Measurements from ENCODE around the gene MYO1E.
"Not testable (repeated sequence)": the region's sequence is repeated elsewhere in the genome, so short reads cannot be mapped to it uniquely, and the experiment has no call there.

Gene MYO1E

DNA sequence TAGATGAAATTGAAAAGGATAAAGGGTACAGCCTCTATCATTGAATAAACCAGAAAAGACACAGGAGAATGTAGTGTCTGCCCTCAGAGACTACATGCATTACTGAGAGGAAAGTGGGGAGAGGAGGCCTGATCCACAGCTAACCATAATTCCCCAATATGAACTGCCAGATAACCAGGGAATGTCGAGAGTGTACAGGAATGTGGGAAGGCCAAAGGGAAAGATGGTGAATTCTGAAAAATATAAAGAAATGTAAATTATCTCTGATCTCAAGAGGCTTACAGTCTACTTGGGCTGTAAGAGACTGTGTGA lies 22.3 kb downstream of the MYO1E start:
- no peak for DNase-seq (ENCODE audit: low read depth in 2 of 2)

DNA sequence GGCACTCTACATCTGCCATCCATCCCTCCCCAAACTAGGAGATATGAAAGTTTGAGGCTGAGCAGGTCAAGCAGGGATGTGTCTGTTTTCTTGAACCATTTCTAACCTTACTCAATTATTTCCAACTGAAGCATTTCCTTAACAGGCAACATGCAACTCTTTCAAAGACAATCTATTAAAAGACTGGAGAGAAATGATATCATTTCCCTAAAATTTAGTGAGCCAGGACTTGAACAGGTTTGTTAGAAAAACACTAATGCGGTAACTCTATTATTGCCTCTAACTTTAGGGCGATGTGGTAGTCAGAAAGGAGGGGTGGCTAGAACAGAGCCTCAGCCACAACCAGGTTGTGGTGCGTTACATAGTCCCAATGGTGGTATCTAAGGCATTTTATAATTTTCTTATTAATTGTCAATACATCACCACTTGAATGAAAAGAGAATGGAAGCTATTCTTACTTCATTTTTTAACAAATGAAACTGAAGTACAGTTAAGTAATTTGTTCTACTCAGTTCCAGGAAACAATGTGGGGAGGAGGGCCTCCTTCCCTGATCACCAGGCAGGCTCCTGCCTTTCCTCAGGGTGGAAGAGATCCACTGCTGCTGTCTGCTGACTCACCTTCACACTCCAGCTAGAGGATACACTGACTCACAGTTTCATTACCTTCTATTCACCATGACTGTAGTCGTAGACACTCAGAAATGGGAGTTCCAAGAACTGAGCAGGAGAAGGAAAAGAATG lies 22.8 kb downstream of the MYO1E start:
- DNase-seq (ENCODE audit: low read depth in 2 of 2) = peak; percentile 16 to 17

DNA sequence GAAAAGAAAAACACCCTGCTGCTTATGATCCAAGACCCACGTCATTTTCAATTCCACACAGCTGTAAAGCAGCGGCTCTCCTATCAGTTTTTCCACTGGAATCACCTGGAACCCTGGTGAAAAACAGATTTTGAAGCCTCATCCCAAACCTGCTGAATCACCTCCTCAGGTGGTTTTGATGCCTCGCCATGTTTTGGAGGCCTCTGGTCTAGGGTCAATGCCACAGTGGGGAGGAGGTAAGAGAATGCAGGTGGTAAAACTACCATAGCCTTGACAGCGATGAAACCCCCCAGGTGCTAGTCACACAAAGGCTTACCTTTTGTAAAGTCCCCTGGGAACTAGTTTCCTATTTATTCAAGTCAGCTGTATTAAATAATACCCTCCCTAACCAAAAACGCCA lies 24.8 kb downstream of the MYO1E start:
- no peak for DNase-seq (ENCODE audit: low read depth in 2 of 2)

DNA sequence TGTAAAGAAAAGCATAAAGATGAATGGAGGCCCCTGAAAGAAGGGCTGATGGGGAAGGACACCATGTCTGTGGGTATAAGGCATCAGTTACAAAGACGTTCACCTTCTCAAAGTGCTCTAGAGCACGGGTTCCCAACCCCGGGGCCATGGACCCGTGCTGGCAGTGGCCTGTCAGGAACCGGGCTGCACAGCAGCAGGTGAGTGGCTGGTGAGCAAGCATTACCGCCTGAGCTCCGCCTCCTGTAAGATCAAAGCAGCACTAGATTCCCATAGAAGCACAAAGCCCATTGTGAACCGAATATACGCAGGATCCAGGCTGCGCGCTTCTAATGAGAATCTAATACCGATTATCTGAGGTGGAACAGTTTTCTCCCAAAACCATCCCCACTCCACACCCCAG lies 25.7 kb downstream of the MYO1E start:
- DNase-seq (ENCODE audit: low read depth in 2 of 2) = no peak

DNA sequence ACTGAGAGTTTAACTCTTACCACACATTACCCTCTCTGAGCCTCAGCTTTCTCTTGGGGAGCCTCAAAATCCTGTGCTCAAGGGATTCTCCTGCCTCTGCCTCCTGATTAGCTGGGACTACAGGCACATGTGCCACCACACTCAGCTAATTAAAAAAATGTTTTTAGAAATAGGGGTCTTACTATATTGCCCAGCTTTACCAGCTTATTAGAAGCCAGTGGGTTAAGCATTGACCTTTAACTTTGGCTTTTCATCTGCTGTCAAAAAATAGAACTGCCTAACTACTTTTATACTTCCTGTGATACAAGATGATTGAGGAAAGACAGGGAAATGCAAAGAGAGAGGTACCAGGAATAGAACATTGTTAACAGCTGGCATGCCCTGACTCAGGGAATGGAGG lies 27.3 kb downstream of the MYO1E start:
- no peak for DNase-seq (ENCODE audit: low read depth in 2 of 2)

DNA sequence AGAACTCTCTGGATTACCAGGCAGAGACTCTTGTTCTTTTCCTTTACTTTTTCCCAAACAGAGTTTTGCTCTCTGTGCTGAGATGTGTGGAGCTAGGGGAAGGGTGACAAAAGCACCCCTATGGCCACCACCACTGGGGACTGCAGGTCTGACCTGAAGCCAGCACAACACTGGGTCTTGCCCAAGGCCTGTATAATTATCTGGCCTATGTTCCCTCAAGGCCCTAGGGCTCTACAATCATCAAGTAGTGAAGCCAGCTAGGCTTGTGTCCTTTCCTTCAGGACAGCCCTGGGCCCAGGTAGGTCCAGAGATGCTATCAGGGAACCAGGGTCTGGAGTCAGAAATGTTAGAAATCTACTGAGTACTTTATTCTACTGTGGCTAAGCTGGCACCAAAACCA lies 28.4 kb downstream of the MYO1E start:
- no peak for DNase-seq (ENCODE audit: low read depth in 2 of 2)

DNA sequence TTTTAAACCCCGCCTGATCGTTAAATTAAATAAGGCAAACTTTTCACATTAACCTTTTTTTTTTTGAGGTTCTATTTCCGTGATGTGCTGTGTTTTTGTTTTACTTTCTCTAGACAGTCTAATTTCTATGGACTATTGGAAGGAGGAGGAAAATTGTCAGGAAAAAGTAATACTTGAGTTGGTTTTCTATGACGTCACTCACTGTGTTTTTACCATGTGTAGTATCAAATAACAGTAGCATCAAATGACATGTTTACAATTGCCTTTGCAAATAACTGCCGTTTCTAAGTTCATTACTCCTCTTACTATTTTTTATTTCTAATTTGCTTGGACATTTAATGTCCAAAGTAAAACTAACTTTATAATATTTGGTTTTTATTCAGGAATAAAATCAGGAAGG lies 32.3 kb downstream of the MYO1E start:
- no peak for DNase-seq (ENCODE audit: low read depth in 2 of 2)

DNA sequence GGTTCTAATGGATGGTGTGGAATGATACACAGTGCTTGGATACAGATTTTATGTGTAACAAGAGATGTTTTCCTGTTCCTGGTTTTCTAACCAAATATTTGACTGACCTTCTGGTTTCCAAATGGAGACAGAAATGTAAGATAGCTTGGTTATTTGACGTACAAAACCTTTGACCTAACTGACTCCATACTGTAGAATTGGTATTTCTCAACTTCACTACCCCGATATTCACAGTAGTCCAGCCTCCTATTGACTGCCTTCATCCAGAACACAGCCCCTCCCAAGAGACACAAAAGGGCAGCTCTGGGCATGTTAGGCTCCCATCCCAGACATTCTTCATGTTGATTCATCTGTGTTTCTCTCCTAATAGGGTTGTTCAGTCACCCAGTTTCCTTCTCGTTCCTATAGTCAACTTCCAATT lies 33.4 kb downstream of the MYO1E start:
- no peak for DNase-seq (ENCODE audit: low read depth in 2 of 2)

DNA sequence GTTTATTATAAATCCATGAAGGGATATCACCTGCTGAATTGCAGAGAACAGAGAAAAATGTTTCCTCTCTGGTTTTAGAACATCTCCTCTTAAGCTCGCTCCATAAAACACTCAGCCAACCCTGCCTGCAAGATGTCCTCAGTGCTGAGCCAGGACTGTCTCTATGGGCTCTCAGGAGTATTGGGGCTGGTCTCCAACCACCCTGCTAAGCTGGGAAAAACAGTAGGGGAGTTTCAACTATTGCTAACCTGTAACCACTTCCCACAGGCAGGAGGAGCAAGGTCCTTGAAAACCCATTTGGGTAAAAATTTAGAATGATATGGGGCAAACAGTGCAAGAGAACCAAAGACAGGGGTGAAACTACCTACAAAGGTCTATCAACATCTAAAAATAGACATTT lies 34.3 kb downstream of the MYO1E start:
- DNase-seq (ENCODE audit: low read depth in 2 of 2) = no peak

DNA sequence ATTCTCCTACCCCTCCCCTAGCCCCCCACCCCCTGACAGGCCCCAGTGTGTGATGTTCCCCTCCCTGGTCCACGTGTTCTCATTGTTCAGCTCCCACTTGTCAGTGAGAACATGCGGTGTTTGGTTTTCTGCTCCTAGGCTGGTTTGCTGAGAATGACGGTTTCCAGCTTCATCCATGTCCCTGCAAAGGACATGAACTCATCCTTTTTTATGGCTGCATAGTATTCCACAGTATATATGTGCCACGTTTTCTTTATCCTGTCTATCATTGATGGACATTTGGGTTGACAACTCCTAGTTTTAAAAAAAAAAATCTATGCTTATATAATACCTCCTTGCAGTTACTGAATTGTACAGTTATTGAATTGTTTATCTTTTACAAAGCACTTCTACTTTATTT lies 35.9 kb downstream of the MYO1E start:
- not testable (repeated sequence) for DNase-seq (ENCODE audit: low read depth in 2 of 2)

DNA sequence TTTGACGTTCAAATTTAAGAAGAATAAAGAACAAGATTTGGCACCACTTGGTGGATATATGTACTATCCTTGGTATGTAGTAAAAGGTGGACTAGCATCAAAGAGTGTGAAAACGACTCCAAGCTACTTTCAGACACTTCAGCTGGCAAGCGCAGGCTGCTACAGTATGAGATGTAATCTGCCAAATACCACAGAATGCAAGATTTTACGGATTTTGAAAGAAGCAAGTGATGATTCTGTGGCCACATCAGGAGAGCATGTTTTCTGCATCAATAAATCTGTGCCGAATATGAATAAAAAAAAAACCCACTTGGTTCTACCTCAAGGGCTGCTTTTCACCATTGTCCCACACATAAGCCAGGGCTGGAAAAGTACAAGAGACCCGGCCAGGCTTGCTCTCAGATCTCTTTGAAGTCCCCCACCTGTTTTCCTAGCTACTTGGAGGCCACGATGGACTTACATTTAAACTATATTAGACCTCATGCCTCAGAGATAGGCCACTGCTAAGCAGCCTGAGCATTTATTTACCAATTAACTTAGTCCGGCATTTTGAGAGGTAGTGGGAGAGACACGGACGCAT lies 37.4 kb downstream of the MYO1E start:
- no peak for DNase-seq (ENCODE audit: low read depth in 2 of 2)

DNA sequence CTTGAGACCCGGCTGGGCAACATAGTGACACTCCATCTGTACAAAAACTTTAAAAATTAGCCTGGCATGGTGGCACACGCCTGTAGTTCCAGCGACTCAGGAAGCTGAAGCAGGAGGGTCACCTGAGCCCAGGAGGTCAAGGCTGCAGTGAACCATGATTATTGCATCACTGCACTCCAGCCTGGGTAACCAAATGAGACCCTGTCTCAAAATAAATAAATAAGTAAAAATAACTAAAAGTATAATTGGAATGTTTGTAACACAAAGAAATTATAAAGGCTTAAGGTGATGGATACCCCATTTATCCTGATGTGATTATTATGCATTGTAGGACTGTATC lies 38.6 kb downstream of the MYO1E start:
- no peak for DNase-seq (ENCODE audit: low read depth in 2 of 2)

DNA sequence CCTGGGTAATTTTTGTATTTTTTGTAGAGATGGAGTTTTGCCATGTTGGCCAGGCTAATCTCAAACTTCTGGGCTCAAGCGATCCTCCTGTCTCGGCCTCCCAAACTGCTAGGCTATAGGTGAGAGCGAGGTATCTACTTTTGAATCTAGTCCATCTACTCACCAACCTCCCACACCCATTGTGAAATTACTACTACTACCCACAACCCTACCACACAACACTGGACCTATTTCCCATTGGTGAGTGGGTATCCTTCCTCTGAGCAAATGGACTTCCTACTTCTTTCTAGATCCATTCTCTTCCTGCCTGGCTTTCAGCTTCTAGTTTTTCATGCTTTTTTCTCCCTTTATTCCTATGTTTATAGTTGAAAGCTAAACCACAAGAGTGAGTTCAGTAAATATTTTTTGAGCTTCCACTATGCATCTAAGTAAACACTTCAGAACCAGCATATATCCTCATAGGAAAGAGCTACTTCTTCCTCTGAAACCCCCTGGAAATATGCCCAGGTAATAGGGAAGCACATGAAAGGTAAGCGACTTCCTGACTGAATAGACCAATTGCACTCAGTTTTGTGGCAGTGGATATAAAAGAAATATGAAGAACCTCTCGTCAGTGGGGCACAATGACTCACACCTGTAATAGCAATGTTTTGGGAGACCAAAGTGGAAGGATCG lies 39.1 kb downstream of the MYO1E start:
- DNase-seq (ENCODE audit: low read depth in 2 of 2) = no peak

DNA sequence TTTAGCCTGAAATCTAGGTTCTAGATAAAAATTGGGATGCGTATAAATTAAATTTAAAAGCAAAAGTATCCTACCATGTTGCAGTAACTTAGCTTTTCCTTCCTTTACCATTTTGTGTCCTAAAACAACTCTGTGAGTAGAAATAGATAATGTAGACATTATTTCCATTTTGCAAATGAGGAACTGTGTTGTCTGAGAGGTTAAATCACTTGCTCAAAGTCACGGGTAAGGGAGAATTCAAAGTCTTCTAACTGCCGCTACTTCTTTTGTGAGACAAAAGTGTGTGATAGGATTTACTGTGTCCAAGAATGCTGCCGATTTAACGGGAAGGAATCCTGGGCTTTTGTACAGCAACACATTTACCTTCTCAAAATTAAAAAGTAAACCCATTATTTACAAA lies 40.7 kb downstream of the MYO1E start:
- no peak for DNase-seq (ENCODE audit: low read depth in 2 of 2)

DNA sequence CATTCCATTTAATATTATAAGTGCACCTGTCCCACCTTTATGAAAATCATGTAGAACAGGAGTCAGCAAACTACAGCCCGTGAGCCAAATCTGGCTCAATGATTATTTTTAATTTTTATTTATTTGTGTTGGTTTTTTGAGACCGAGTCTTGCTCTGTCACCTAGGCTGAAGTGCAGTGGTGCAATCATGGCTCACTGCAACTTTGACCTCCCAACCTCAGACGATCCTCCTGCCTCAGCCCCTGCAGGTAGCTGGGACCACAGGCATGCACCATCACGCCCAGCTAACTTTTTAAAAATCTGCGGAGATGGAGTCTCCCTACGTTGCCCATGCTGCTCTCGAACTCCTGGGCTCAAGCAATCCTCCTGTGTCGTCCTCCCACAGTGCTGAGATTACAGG lies 42.0 kb downstream of the MYO1E start:
- no peak for DNase-seq (ENCODE audit: low read depth in 2 of 2)

DNA sequence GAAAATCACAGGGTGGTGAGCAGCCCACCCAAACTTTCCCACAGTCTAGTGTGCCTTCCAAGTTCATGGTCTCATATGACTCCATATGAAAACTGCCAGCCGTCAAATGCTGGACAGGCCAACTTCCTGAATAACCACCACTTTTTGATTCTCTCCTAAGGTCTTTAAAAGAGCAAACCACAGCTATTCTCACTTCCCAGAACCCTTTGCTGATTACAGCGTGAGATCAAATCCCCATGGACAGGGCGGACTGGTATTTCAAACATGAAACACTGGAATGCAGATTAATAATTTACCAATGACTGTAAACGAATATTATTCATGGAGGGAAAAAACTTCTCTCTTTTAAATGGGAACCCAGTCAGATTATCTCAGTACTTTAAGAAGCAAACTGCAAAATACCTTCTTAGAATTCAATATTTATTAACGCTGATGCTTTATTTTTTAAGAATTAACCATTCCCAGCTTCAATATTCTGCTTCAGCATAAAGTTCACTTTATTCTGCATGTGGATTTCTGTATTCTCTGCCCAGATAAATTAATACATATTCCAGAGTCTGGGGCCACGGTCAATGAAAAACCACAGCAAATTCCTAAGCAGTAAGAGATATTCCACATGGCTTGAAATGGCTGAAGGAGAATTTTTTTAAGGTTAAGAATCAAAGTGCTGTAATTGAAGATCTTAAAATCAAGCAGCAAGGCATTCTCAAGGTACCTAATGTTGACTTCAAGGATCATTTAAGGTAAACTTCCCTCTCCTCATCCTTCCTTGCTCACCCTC lies 42.9 kb downstream of the MYO1E start:
- no peak for DNase-seq (ENCODE audit: low read depth in 2 of 2)

DNA sequence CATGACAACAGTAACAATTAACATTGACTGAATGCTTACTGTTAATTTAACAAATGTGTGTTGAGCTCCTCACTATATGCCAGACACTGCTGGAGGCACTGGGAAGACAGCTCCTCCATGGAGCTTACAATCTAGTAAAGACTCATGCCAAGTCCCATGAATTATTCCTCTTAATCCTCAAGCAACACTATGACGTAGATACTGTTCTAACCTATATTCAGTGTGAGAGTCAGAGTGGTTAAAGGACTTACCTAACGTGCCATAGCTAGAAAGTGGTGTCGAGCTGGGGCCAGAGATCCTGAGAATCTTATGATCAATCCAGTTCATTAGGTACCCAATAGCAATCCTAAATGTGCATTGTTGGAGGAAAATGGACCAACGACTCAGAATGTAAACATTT lies 43.6 kb downstream of the MYO1E start:
- no peak for DNase-seq (ENCODE audit: low read depth in 2 of 2)

DNA sequence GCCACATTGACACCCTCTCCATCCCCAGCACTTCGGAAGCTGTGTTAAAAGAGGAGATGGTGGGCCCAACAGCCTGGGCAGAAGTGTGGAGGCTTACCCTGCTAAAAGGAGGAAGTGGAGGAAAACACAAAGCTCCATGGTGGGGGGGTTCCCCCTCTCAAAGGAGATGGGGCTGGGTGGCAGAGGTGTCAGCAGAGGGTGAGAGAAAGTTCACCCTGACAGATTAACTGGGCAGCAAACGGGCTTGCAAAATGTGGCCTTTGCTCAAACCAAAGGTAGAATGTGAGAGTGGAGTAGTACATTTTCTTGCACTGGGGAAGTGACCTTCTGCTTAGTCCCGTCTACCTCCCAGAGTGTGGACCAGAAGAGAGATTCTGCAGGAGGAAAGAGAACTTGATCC lies 44.7 kb downstream of the MYO1E start:
- DNase-seq (ENCODE audit: low read depth in 2 of 2) = no peak

DNA sequence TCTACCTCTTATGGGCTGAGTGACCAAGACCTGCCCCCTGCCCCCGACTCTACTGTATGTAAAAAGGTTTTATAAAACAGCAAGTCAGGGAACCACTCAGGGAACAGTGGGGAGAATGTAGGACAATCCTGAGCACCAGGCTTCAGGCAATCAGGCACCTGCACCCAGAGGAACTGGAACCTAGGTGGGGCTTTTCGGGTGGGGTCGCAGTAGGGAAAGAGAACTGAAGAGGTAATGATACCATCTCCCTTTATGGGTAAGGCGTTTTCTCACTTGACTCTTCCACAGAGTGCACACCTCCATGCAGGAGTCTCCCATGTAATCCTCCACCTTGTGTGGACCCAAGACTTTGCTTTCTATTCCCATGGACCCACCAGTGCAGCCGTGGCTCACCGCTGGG lies 45.8 kb downstream of the MYO1E start:
- no peak for DNase-seq (ENCODE audit: low read depth in 2 of 2)

DNA sequence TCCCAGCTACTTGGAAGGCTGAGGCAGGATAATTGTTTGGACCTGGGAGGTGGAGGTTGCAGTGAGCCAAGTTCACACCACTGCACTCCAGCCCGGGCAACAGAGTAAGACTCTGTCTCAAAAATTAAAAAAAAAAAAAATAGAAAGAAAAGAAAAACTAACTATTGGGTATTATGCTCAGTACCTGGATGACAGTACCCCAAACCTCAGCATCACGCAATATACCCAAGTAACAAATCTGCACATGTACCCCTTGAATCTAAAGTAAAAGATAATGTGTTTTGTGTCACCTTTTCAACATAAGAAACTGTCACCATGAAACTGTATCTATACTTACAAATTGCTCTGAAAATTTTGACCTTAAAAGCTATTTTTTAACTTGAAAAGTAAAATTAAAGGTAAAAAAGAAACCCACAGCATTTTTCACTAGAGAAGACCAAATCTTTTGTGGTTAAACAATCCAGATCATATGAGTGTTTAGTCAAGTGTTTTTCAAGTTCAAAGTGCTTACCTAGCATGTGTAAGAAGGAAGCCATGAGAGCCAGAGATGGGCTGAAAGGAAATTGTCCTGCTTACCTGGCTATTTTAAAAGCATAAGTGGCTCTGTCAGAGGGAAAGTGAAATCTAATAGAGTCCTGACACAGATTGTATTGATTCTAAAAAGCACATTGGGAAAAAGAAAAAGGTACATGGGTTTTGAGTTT lies 50.5 kb downstream of the MYO1E start:
- DNase-seq (ENCODE audit: low read depth in 2 of 2) = no peak

DNA sequence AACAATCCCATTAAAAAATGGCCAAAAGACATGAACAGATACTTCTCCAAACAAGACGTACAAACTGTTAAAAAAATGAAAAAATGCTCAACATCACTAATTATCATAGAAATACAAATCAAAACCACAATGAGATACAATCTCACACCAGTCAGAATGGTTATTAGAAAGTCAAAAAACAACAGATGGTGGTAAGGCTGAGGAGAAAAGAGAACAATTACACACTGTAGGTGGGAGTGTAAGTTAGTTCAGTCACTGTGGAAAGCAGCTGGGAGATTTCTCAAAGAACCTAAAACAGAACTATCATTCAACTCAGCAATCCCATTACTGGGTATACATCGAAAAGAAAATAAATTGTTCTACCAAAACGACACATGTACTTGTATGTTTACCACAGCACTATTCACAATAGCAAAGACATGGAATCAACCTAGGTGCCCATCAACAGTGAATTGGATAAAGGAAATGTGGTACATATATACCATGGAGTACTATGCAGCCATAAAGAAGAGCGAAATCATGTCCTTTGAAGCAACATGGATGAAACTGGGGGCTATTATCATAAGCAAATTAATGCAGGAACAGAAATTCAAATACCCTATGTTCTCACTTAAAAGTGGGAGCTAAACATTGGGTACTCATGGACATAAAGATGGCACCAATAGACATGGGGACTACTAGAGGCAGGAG lies 51.5 kb downstream of the MYO1E start:
- no peak for DNase-seq (ENCODE audit: low read depth in 2 of 2)

DNA sequence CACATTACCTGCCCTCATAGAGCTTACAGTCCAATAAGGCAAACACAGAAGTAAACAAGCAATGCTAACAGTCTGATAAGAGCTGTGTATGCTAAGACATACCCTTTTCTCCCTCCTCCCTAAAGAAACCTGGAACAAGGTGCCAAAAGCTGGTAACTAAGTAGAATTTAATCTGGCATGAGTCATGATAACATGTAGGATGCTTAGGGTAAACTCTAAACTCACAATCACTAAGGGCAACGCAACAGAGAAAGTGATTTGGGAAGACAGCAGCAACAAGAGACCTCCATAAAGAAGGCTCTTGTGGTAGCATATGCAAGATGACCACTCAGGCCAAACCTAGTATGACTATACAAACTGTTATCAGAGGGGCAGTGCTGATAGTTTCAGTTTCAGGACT lies 55.5 kb downstream of the MYO1E start:
- no peak for DNase-seq (ENCODE audit: low read depth in 2 of 2)

All from stimulated activated CD8-positive, alpha-beta memory T cell treated with anti-CD3 and anti-CD28 coated beads, Interleukin-7, amount 100 ng/mL, for 4 hours (primary cell).